Myocyte (in vitro differentiated cells): ENCODE measurements around the gene NPY5R. TPM values are rescaled to one million over a fixed set of nuclear protein-coding genes. Genes with fewer than 3 reads are reported as not detected.

Experiments used
- DNase-seq: peaks from one replicate; pipeline ENCODE4 v3.0.0-alpha.2; 2012; ENCODE audit warnings: low read depth
- polyA plus RNA-seq: library from polyadenylated mRNA; unstranded; fragments of >200 nt; gene quantifications from one replicate; pipeline ENCODE4 v1.2.1, GENCODE V29; 2012; ENCODE audit warnings: missing spikeins
- total RNA-seq: library from RNA; depleted of rRNA; stranded (reverse); fragments of >200 nt; gene quantifications from 2 replicates; pipeline ENCODE4 v1.2.3, GENCODE V29; 2014

NPY5R gene
- not detected in 2 replicates for total RNA-seq
- not detected for polyA plus RNA-seq

GRCh38 chr4:163343604-163344146 is at the start of gene NPY5R:
NPY5R (plus strand) TSS chr4:163343892; CDS start chr4:163350274, 6,382 bp downstream.
- DNase-seq: no peak

GRCh38 chr4:163295138-163295537 is 48.6 kb upstream of the NPY5R start:
- DNase-seq: no peak

GRCh38 chr4:163300445-163300844 is 43.2 kb upstream of the NPY5R start:
- DNase-seq: no peak

GRCh38 chr4:163303069-163303468 is 40.6 kb upstream of the NPY5R start:
- DNase-seq: no peak

GRCh38 chr4:163309466-163309865 is 34.2 kb upstream of the NPY5R start:
- DNase-seq: no peak

GRCh38 chr4:163317110-163317509 is 26.6 kb upstream of the NPY5R start:
- DNase-seq: no peak

- DNase-seq: no peak
Measured at GRCh38 chr4:163330916-163331628, 12.6 kb upstream of the NPY5R start.

- peak; percentile 6 for DNase-seq
Measured at GRCh38 chr4:163331629-163332376, 11.9 kb upstream of the NPY5R start.

GRCh38 chr4:163332526-163333406 is 10.9 kb upstream of the NPY5R start, which contains the start of gene NPY1R:
NPY1R (minus strand) TSS chr4:163332596; CDS start chr4:163326554, 6,042 bp downstream.
- peak; percentile 87 for DNase-seq

- DNase-seq: no peak
Measured at GRCh38 chr4:163335384-163335783, 8.3 kb upstream of the NPY5R start.

- peak; percentile 3 for DNase-seq
Measured at GRCh38 chr4:163344147-163345125, 744 bp downstream of the NPY5R start.

GRCh38 chr4:163350672-163351071 is 7.0 kb downstream of the NPY5R start:
- no peak for DNase-seq

- no peak for DNase-seq
Measured at GRCh38 chr4:163353054-163353453, 9.4 kb downstream of the NPY5R start.

- no peak for DNase-seq
Measured at GRCh38 chr4:163356104-163356503, 12.4 kb downstream of the NPY5R start.

GRCh38 chr4:163367651-163368050 is 24.0 kb downstream of the NPY5R start:
- DNase-seq: no peak

GRCh38 chr4:163372029-163372428 is 28.3 kb downstream of the NPY5R start:
- no peak for DNase-seq

GRCh38 chr4:163378661-163379060 is 35.0 kb downstream of the NPY5R start:
- no peak for DNase-seq

- DNase-seq: no peak
Measured at GRCh38 chr4:163380703-163381102, 37.0 kb downstream of the NPY5R start.

- no peak for DNase-seq
Measured at GRCh38 chr4:163382178-163382869, 38.6 kb downstream of the NPY5R start.
